Activated CD4-positive, CD25-positive, alpha-beta regulatory T cell treated with anti-CD3 and anti-CD28 coated beads, Interleukin-2, amount 50 U/mL, for 72 hours (primary cell): ENCODE data around the gene USP12.

ENCODE experiments used
- DNase-seq: peaks from one replicate; pipeline ENCODE4 v3.0.0; 2021

The USP12 gene

GRCh38 chr13:27182844-27183497 lies 11.4 kb upstream of the USP12 start:
- DNase-seq: no peak

- DNase-seq: no peak
Observed at GRCh38 chr13:27182054-27182453, 10.4 kb upstream of the USP12 start.

DNA sequence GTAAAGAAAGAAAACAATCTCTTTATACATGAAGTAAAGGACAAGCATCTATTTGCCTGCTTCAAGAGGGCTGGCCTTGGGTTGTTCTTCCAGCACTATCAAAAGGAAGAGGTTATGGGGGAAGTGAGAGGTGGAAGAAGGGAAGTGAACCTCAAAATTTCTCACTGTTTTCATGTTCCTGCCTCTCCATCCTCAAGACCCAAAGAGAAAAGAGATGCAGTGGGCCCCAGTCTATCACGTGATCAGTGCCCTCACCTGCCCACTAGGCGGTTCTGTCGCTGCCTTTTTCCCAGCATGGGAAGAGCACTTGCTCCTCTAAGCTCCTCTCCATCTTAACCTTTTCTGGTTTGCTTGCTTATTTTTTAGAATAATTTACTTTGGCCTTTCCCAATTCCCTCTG lies 6.2 kb upstream of the USP12 start:
- DNase-seq: no peak

- DNase-seq: no peak
Observed at GRCh38 chr13:27176470-27177410, 5.1 kb upstream of the USP12 start.

DNA sequence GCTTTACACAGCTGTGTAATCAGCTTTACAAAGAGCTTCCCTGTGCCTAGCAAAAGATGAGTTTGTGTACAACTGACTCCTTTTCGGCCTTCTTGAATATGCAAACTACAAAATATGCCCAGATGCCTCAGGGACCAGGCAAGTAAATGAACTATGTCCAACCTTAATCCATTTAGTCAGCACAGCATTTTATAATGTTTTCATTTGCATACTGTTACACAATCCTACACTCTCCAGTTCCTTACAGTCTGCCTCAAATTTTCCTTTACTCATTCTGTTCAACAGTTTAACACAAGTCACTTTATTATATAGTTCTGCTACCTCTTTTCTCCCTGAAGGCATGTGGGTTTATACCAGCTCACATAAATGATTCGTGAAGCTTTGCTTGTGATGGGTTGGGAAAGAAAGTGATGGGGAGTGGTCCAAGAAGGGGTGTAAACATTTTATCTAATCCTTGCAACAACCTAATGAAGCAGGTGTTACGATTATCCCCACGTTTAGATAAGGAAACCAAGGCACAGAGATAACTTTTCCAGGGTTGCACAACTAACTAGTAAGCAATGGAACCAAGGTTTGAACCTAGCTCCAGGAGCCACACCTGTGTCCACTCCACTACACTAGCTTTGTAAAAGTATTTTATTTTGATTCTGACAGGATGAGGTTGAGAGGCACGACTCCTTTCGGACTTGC lies 3.3 kb upstream of the USP12 start:
- DNase-seq: no peak

DNA sequence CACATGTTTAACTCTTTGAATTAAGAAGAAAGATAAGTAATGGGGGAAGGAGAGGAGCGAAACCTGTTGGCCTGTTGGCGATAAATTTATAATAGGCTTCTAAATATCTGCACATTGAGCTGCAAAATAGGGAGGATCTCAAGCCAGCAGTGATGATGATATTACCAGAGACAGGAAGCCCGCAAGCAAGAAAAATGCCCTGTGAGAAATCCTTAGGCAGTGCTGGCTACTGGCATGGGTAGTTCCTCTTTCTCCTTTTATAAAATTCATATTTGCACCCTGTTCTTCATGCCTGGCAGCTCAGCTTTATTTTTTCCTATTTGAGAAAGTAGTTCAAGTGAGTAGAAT lies 858 bp upstream of the USP12 start:
- no peak for DNase-seq

DNA sequence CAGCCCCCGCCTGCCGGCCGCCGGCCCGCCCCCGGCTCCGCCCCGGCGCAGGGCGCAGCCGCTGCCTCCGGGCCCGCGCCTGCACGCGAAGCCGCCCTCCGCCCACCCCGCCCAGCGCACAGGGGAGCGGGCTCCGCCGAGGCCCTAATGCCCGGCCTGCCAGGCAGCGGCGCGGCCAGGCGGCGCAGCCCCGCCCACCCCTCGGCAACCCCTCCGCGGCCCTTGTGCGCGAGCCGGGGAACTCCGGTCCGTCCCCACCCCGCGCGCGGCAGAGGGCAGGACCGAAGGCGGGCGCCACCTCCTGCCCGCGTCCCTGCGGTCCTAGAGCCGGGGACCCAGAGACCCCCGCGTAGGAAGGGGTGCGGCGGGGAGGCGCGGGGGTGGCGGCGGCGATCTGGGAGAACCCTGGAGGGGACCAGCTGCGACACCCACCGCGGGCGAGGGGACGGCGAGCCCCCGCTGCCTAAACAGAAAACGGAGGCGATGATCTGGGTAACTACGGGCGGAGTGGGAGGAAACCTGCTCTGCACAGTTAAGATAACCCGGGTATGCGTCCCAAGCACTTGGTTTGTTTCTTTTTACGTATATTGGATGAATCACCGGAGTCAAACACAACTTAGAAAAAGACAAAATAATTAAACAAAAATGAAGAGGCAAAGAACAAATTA lies 350 bp upstream of the USP12 start:
- peak; percentile 91 for DNase-seq

DNA sequence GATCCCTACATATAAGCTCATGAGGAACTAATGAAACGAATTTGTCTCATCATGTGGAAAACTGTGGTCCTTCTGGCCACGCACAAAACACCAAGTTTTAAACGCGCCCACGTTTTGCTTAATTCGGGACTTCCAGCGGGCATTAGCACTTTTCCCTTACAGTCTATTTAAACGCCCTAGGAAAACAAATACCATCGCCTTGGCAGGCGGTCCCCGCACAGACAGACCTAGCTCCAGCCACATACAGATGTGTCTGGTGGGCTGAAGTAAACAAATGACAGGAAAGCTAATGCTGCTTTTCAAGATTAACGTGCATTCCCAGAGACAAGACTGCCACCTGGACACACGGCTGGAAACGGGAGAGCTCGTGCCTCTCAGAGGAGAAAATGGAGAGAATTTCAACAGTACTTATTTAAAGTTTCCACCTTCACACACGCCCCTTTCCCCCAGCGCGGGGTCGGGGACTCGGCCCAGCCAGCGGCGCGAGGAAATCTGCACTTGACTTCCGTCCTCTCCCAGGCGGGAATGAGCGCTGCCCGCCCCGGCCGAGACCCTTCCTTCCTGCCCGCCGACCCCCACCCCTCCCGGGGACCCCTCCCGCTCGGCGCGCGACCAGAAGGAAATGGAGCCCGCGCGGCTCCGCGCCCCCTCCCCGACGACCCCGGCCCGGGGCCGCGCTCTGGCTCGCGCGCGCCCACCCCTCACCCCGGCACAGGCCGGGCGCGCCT lies 931 bp downstream of the USP12 start:
- peak; percentile 43 for DNase-seq

- DNase-seq: no peak
Observed at GRCh38 chr13:27170221-27170515, 1.4 kb downstream of the USP12 start.

GRCh38 chr13:27168906-27169657 lies 2.5 kb downstream of the USP12 start:
- no peak for DNase-seq

DNA sequence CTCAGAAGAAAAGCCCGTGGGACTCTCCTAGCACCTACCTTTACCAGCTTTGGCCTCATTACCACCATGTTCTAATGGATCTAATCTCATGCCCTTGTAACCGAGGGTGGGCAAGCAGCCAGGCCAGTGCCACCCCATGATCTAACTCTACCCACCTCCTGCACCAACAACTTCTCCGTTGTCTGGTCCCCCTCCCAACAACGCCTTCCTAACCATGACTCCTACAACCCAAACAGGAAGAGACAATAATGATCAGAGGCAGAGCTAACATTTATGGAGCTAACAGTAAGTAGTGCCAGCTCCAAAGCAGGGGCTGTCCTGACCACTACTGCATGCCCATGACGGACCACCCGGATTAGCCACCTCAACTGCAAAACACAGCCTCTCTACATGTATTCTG lies 3.5 kb downstream of the USP12 start:
- DNase-seq: no peak

DNA sequence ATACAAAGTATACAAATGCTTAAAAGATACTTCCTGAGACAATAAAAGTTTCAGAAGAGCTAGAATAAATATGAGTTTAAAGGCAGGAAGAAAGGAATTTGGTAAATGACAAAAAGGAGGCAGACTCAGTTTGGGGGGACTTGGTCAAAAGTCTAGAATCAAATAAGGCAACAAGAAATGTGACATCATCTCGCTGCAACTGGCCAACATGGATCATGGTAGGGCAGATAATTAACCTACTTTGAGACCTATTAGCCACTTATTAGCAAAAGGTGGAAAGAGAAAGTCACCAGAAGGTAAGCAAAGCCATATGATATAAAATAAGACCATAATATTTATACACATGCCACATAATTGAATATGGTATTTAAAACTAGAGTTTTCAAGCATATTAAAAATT lies 5.3 kb downstream of the USP12 start:
- no peak for DNase-seq

GRCh38 chr13:27161980-27162379 lies 9.6 kb downstream of the USP12 start:
- no peak for DNase-seq

- no peak for DNase-seq
Observed at GRCh38 chr13:27161423-27161822, 10.2 kb downstream of the USP12 start.

- no peak for DNase-seq
Observed at GRCh38 chr13:27160657-27161295, 10.8 kb downstream of the USP12 start.

GRCh38 chr13:27159806-27160563 lies 11.6 kb downstream of the USP12 start:
- DNase-seq: no peak

DNA sequence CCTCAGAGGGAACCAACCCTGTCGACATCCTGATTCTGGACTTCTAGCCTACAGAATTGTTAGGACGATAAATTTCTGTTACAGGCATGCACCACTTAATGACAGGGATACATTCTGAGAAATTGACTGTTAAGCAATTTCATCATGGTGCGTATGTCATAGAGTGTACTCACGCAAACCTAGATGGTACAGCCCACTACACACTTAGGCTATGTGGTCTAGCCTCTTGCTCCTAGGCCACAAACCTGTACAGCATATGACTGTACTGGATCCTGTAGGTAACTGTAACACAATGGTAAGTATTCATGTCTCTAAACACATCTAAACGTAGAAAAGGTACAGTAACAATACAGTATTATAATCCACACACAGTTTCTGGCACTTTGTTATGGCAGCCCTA lies 13.3 kb downstream of the USP12 start:
- no peak for DNase-seq

DNA sequence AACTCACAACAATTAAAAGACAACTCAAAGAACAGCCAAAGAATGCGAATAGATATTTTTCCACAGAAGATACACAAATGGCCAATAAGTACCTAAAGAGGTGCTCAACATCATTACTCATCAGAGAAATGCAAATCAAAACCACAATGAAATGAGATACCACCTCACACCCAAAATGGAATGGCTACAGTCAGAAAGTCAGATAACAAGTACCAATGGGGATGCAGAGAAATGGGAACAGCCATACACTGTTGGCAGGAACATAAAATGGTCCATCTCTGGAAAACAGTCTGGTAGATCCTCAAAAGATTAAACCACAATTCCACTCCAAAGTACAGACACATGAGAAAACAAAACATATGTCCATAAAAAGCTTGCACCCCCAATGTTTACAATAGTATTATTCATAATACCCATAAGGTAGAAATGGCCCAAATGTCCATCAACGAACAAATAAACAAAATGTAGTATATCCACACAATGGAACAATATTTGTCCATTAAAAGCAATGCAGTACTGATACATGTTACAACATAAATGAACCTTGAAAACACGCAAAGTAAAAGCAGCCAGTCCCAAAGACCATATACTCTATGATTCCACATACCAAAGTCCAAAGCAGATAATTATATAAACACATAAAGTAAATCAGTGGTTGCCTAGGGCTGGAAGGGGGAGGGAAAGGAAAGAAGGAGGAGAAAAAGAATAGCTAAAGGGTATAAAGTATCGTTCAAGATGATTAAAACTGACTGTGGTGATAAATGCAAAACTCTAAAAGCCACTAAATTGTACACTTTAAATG lies 19.6 kb downstream of the USP12 start:
- no peak for DNase-seq

DNA sequence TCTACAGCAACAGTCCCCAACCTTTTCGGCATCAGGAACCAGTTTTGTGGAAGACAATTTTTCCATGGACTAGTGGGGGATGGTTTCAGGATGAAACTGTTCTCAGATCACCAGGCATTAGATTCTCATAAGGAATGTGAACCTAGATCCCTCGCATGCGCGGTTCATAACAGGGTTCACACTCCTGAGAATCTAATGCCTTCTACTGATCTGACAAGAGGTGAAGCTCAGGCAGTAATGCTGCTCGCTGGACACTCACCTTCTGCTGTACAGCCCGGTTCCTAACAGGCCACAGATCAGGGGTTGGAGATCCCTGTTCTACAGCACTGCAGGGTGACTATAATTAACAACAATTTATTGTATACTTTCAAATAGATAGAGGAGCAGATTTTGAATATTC lies 21.9 kb downstream of the USP12 start:
- no peak for DNase-seq

DNA sequence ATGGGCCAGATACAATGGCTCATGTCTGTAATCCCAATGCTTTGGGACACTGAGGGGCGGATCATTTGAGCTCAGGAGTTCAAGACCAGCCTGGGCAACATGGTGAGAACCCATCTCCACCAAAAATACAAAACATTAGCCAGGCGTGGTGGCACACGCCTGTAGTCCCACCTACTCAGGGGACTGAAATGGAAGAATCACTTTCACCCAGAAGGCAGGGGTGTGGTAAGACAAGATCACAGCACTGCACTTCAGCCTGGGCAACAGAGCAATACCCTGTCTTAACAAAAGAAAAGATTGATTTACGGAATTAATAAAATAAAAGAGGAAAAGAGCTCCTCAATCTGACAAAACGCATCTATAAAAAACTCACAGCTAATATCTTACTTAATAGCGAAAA lies 22.7 kb downstream of the USP12 start:
- DNase-seq: no peak
